Activated T-cell treated with anti-CD3 and anti-CD28 coated beads for 4 hours (primary cell): ENCODE results near the gene UBR1.
A peak's percentile ranks its signal among the peaks of the same experiment; 100 is the strongest.
"Not testable (repeated sequence)": the region's sequence is repeated elsewhere in the genome, so short reads cannot be mapped to it uniquely, and the experiment has no call there.

ENCODE experiments used
- DNase-seq: peaks from one replicate; pipeline ENCODE4 v3.0.0-alpha.2; 2020

Gene UBR1

DNA sequence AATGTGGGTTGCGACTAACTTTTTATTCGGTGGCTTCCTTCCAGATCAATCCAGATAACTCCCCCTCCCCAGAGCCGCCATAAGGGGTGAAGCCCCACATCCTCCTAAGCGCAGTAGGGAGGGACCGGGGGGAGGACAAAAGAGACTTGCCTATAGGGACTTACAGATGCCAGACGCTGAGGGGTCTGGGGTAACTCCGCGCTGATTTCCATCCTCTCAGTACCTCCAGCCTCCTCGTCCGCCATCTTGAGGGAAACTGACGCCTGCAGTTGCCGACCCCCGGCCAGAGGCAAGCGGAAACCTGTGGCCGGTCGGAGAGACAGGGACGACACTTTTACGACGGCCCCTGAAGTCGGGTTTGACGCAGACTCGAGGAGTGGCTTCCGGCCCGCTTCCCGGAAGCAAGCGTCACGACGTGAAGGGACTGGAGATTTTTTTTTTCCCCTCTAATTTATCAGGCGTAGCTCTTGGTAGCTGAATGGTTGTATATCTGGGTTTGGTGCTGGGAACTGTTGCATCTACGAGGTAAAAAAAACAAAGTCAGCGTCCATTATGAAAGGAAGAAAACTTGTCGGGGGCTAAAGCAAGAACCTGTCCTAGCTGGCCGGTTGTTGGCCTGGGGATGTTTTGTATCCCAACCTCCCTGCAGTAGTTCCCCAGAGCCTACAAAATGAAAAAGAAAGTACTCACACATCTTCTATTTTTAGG lies at the start of gene UBR1:
TSS of gene UBR1 (minus strand) at position 261 of the 708 bp plus-strand sequence. CDS start at position 245, 16 bp downstream.
- DNase-seq, result peak; percentile 84

DNA sequence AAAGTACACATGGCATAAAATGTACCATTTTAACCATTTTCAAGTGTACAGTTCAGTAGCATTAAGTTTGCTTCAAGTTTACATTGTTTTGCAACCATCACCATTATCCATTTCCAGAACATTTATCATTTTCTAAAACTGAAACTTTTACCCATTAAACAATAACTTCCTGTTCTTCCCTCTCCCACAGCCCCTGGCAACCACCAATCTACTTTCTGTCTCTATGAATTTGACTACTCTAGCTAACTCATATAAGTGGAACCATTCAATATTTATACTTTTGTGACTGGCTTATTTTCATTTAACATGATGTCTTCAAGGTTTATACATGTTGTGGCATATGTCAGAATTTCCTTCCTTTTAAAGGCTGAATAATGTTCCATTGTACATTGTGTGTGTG lies 47.4 kb upstream of the UBR1 start:
- no peak for DNase-seq

DNA sequence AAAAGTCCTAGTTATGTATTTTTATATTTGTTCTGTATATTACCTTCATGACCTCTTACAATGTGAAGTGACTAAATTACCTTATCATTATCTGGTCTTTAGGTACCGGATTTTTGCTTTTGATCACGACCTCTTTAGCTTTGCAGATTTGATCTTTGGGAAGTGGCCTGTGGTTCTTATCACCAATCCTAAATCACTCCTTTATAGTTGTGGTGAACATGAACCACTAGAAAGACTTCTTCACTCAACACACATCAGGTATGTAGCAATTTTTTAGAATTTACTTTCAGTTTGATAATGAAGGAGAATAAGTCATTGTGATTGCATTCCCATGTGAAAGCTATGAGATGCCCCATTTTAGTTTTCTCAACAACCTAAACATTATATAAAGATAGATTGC lies 45.9 kb upstream of the UBR1 start:
- no peak for DNase-seq

DNA sequence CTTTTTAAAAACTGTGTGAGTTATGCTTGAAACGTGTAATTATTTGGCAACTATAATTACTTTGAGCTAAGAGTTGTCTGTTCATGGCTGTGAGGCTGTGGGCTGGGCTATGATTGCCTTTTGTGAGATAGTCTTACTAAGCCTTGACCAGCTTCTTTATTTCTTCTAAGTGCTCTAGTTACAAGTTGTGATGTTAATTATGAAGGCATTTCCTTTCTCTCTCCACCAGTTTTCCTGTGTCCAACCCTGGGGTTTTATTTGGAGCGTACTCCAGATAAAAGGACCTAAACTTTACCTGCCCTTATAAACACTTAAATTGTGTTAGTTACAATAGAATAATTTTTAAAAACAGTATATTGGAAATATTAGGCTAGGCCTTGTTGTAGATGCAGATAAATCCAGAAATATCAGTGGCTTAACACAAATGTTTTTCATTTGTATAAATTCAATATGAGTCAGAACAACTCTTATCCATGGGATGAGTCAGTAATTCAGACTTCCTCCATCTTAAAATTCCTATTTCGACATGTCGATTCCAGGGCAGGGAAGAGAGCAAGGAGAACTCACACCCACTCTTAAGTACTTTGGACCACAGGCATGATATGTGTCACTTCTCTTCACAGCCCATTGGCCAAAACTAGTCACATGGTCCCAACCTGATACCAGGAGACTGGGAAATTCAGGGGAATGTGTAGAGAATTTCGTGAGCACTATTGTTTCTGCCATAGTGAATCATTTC lies 44.5 kb upstream of the UBR1 start:
- no peak for DNase-seq

DNA sequence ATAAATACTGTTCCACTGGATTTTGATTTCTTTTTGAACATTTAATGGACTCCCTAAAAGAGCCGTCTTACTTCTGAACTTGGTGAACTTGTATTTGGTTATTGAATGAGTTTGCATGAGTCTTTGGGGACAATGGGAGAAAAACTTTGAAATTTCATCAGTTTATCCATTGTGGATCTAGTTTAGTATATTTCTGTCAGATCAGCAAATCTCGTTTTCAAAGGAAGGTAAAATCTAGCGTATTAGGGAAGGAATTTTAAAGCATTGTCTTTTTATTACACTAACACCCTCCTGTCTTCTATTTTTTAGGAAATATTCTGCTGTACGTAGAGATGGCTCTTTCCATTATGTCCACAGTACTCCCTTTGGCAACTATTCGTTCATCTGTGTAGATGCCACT lies 40.3 kb upstream of the UBR1 start:
- DNase-seq, result no peak

DNA sequence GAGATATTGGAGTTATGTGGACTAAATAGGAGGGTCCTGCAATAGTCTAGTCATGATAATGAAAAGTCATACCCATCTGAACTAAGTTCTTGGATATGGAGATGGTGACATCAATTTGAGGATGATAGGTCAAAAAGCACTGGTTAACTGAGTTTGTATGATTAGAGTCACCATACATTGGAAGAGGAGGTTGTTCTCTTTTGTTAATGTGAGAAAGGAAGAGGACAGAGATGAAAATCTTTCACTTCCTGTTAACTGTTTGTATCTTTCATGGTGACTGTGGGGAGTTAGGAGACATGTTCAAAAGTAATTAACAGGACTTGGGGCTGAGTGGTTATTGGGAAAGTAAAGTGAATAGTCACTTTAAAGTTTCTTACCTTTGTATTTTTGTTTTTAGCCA lies 38.7 kb upstream of the UBR1 start:
- DNase-seq, result no peak

DNA sequence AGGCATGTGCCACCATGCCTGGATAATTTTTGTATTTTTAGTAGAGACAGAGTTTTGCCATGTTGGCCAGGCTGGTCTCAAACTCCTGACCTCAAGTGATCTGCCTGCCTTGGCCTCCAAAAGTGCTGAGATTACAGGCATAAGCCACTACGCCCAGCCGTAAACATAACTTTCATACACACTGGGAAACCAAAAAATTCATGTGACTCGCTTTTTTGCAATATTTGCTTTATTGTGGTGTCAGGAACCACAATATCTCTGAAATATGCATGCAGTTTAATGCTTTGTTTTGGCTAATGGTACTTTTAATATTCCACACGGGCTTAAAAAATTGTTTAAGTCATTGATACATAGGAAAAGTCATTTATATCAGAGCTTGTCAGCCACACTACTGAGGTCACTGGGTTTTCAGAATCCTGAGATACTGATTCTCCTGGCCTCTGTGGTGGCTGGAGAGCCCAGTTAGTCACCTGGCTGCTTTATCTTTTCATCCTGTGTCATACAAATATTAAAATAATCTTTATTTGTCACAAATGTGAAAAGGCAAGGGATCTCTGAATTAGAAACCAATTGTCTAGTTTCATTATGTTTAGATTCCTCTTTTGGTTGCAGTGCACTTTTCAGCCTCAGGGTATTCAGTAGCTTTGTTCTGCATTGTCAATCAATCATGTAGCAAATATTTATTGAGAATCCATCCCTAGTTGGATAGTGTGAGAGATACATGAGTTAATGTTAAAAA lies 37.5 kb upstream of the UBR1 start:
- no peak for DNase-seq

DNA sequence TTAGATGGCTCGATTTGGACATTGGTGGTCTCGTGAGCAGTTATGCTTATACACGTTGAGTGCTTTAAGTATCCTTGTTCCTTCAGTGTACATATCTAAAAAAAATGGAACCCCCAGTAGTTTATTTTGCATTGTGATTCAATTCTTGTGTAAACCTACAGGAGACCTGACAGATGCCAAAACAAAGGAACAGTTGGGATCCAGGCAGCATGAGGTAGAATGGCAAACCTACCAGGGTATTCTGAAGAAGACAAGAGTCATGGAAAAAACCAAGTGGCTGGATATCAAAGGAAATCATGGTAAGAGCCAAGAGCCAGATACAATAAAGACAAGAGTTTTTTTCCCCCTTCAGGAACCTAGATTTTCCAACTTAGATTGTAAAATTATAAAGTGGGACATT lies 29.5 kb upstream of the UBR1 start:
- DNase-seq, result no peak

DNA sequence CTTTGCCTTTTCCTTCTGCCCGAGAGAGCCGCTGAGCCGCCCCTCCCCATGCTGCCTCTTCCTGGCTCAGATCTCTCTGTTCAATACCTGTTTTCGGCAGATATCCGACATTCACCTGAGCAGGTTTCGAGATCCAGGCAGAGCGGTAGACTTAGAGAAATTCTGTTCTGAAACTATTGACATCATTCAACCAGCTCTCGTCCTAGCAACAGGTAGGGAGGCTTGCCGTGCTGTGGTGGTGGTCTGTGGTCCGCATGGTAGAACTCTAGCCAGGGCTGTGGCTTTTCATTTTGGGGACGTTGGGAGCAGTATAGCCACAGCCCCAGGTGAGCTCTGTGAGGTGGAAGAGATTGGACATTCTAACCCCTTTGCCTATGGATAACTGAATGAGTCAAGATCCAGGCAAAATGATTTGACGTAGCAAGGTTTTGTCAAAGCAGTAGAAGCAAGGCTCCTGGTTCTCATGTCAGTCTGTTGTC lies 28.4 kb upstream of the UBR1 start:
- DNase-seq, result no peak

DNA sequence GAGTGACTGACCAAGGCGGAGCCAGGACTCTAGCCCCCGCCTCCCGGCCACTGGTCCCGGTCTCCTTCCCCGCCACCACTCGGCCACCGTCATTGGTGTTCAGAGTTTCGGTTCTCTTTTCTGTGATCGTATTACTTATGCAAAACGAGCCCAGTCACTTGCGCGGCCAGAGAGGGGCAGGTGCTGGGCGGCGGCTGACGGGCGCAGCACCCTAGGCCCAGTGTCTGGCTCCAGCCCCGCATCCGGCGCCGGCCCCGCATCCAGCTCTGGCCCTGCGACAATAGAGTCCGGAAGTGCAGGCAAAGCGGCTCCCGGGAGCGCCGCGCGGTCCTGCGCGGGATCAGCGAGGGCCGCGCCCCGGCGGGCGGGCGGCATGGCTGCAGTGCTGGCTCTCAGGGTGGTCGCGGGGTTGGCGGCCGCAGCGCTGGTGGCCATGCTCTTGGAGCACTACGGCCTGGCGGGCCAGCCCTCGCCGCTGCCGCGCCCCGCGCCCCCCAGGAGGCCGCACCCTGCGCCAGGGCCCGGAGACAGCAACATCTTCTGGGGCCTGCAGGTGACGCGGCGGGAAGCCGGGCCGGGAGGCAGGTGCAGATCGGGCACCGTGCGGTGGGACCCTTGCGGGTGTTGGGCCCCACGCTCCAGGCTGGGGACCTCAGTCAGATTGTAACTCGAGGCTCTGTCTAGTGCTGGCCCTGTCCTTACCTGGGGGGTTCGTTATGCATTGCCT lies 27.8 kb upstream of the UBR1 start, which contains the start of gene TMEM62:
TSS of gene TMEM62 (plus strand) at position 157 of the 727 bp plus-strand sequence. CDS start at position 374, 217 bp downstream.
- DNase-seq, result peak; percentile 42

DNA sequence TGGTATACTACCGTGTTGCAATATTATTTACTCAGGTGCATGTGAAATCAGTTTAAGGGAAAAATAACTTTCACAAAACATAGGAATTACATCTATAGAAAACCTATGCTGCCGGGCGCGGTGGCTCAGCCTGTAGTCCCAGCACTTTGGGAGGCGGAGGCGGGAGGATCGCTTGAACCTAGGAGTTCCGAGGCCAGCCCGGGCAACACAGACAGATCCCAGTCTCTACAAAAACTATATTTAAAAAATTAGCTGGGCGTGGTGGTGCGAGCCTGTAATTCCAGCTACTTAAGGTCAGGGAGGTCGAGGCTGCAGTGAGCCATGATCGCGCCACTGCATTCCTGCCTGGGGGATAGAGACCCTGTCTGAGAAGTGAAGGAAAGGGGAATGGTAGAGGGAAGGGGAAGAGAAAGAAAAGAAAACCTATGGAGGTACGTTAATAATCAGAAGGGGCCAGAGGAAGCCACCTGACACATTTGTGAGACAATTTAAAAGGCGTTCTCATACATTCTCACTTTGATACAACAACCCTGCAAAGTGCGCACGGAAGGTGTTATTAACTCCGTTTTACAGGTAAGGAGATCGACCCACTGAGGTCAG lies 27.1 kb upstream of the UBR1 start:
- DNase-seq, result no peak

DNA sequence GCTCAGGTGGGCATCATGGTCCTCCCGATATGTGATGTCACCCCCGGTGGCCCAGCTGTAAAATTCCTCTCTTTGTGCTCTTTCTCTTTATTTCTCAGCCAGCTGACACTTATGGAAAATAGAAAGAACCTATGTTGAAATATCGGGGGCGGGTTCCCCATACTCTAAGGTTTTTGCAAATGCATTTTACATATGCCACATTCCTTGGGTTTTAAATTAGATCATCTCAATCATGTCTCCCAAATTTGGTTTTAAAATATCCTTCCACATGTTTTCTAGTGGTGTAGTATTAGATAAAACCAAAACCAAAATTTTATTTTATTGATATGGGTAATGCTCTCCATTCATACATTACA lies 23.1 kb upstream of the UBR1 start:
- no peak for DNase-seq

DNA sequence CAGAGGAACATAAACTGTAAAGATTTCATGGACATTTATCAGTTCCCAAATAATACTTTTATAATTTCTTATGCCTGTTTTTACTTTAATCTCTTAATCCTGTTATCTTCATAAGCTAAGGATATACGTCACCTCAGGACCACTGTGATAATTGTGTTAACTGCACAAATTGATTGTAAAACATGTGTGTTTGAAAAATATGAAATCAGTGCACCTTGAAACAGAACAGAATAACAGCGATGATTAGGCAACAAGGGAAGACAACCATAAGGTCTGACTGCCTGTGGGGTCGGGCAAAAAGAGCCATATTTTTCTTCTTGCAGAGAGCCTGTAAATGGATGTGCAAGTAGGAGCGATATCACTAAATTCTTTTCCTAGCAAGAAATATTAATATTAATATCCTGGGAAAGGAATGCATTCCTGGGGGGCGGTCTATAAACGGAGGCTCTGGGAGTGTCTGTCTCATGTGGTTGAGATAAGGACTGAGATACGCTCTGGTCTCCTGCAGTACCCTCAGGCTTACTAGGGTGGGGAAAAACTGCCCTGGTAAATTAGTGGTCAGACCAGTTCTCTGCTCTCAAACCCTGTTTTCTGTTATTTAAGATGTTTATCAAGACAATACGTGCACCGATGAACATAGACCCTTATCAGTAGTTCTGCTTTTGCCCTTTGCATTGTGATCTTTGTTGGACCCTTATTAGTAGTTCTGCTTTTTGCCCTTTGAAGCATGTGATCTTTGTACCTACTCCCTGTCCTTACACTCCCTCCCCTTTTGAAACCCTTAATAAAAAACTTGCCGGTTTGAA lies 22.5 kb upstream of the UBR1 start:
- not testable (repeated sequence) for DNase-seq

DNA sequence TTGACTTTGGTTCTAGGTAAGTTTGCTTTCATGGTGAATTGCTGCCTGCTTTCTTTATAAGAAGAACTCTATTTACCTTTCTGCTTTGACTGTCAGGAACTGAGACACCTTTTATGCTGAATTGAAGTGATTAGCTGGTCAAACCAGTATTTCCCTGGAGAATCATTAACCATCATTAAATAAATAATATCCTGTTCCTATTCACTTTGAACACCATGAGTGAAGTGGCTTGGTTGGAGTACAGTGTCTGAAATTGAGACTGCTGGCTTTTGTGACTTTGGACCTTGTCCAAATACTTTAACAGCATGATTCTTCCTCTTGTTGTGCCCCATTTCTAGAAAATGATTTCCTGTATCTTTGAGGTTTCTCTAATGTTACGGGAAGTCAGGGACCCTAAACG lies 21.9 kb upstream of the UBR1 start:
- no peak for DNase-seq

DNA sequence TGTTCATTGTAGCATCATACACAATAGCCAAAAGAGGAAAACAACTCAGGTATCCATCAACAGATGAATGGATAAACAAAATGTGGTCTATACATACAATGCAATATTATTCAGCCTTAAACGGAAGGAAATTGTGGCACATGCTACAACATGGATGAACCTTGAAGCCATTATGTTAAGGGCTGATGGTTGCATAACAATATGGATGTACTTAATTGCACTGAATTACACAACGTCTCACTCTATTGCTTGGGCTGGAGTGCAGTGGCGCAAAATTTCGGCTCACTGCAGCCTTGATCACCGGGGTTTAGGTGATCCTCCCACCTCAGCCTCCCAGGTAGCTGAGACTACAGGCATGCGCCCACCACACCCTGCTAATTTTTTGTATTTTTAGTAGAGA lies 20.5 kb upstream of the UBR1 start:
- DNase-seq, result no peak

DNA sequence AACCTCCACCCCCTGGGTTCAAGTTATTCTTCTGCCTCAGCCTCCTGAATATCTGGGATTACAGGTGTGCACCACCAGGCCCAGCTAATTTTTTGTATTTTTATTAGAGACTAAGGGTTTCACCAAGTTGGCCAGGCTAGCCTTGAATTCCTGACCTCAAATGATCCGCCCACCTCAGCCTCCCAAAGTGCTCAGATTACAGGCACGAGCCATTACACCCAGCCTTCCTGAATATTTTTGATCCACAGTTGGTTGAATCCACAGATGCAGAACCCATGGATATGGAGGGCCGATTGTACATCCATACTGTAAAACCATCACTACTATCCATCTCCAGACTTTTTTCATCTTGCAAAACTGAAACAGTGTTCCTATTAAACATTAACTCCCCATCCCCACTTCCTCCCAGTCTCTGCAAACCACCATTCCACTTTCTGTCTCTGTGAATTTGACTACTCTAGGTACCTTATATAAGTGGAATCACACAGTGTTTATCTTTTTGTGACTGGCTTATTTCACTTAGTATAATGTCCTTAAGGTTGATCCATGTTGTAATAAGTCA lies 19.3 kb upstream of the UBR1 start:
- no peak for DNase-seq

DNA sequence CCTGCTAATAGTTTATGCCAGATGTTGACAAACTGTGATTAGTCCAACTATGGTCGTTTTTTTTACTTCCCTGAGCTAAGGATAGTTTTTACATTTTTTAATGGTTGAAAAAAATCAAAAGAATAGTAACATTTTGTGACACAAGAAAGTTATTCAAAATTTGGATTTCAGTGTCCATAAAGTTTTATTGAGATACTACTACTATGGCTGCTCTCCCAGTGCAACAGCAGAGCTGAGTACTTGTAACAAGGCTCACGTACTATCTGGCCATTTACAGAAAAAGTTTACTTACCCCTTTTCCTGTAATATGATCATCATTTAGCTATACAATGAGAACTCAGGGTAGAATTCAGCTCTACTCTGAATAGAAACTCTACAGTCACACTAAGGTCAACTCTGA lies 16.0 kb upstream of the UBR1 start:
- no peak for DNase-seq

DNA sequence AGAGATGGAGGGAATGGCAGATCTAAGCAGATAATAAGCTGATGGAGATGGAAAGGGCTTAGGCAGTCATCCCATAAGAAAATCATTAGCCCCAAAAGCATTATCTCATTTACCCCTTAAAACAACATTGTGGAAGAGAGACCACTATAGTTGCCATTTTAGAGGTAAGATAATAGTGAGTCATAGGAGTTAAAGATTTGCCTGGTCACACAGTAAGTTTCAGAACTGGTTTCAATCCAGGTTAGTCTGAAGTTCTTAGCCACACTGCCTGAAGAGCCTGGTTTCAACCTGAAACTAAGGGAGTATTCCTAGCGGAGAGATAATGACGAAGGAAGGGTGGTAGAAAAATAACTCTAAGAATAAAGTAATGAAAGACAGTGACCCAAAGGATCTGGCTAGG lies 13.0 kb upstream of the UBR1 start:
- DNase-seq, result no peak

DNA sequence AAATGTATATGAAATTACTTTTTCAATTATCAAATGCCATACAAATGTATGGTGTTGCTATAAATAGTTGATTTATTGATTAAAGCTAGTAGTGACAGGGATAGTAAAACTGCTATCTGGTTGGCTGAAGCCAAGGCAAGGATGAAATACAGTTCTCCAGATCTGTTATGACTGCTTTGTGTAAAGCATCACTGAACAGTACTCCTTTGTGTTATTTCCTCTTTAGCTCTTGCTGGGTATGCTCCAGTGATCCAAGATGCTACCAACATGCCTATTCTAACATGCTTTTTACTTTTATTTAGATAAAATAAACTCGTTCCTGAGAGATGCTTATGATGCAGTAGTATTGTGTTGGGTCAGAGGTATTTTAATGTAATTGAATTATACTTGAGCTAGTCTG lies 12.4 kb upstream of the UBR1 start:
- no peak for DNase-seq

DNA sequence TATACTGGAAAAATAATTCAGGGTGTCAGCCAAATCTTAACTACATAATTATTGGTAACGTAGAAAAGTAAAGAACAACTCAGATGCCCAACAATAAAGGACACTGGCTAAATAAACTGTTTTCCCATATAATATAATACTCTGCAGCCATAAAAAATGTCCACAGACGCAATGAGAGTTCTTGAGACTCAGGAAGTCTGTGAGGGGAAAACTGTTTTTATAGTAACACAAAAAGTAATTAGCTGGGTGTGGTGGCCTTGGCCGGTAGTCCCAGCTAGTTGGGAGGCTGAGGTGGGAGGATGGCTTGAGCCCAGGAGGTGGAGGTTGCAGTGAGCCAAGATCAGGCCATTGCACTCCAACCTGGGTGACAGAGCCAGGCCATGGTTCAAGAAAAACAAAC lies 5.5 kb upstream of the UBR1 start:
- DNase-seq, result no peak

DNA sequence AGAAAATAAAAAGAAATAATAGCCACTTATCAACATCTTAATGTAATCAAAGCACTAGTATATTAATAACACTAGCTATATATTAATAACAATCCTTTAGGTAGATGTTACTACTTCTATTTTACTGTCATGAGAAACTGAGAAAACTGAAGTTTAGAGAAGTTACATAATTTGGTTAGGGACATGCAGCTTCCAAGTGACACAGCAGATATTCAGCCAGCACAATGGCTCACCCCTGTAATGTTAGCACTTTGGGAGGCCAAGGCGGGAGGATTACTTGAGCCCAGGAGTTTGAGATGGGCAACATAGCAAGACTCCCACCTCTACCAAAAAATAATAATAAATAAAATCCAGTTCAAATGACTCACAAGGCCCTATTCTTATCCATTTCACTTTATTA lies 1.9 kb upstream of the UBR1 start:
- no peak for DNase-seq

DNA sequence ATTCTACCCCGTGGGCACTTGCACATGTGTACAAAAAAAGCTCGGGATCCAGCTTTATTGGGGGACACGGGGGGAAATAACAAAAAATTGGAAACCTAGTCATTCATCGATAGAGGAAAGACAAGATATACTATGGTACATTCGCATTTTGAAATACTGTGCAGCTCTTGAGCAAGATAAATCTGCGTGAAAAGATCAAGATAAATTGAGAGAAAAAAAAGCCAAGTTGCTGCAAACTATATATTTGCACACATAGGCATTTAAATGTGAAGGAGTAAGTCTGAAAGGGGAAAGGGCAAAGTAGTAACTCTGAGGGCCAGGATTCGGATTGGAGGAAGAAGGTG lies 620 bp upstream of the UBR1 start:
- DNase-seq, result no peak
